Karpas-422 (cell line): Measurements from ENCODE around the gene ROR1. TPM values are rescaled to one million over a fixed set of nuclear protein-coding genes. Genes with fewer than 3 reads are reported as not detected.

Source experiments
- DNase-seq: peaks from one replicate; pipeline ENCODE4 v3.0.0-alpha.2; 2015
- H2AFZ ChIP-seq: fragments of 200-600 bp; sonication (generic); 2 replicates; pipeline ENCODE4 v1.6.1; 2014; ENCODE audit warnings: antibody characterized with exemption, low read length, mixed read lengths
- H3K27ac ChIP-seq: fragments of 200-600 bp; sonication (generic); 2 replicates; pipeline ENCODE4 v1.5.1; 2014; ENCODE audit warnings: mild to moderate bottlenecking, low read length, moderate library complexity
- H3K27me3 ChIP-seq: fragments of 200-600 bp; sonication (generic); 2 replicates; pipeline ENCODE4 v1.6.1; 2014; ENCODE audit warnings: low read length, mixed read lengths
- H3K36me3 ChIP-seq: fragments of 200-600 bp; sonication (generic); 2 replicates; pipeline ENCODE4 v1.6.1; 2014; ENCODE audit warnings: low read length, mixed read lengths; ENCODE audit not compliant: insufficient read depth
- H3K4me1 ChIP-seq: fragments of 200-600 bp; sonication (generic); 2 replicates; pipeline ENCODE4 v1.6.1; 2014; ENCODE audit warnings: mild to moderate bottlenecking, low read length, mixed read lengths
- H3K4me2 ChIP-seq: fragments of 200-600 bp; sonication (generic); 2 replicates; pipeline ENCODE4 v1.6.1; 2014; ENCODE audit warnings: low read length, low read depth, mild to moderate bottlenecking; ENCODE audit not compliant: poor library complexity, severe bottlenecking
- H3K4me3 ChIP-seq: fragments of 200-600 bp; sonication (generic); 2 replicates; pipeline ENCODE4 v1.5.1; 2014; ENCODE audit warnings: mild to moderate bottlenecking, antibody characterized with exemption, low read length, mixed read lengths
- H3K79me2 ChIP-seq: fragments of 200-600 bp; sonication (generic); 2 replicates; pipeline ENCODE4 v1.6.1; 2014; ENCODE audit warnings: mild to moderate bottlenecking, low read length, mixed read lengths
- H3K9ac ChIP-seq: fragments of 200-600 bp; sonication (generic); 2 replicates; pipeline ENCODE4 v1.6.0; 2014; ENCODE audit warnings: low read length
- H3K9me2 ChIP-seq: fragments of 200-600 bp; sonication (generic), shearing (Covaris generic); replicated peaks from 2 replicates; pipeline ENCODE4 v1.6.0; 2014; ENCODE audit warnings: mild to moderate bottlenecking, low read length, moderate library complexity; ENCODE audit not compliant: insufficient read depth
- H3K9me3 ChIP-seq: fragments of 300-700, 200-600 bp; sonication (generic); 2 replicates; pipeline ENCODE4 v1.6.1; 2014; ENCODE audit warnings: low read length, mixed read lengths
- H4K20me1 ChIP-seq: fragments of 200-600 bp; sonication (generic); 2 replicates; pipeline ENCODE4 v1.6.1; 2014; ENCODE audit warnings: mild to moderate bottlenecking, antibody characterized with exemption, low read length, low read depth; ENCODE audit not compliant: insufficient read depth
- total RNA-seq: library from RNA; depleted of rRNA; stranded (reverse); fragments of >200 nt; shearing (Covaris generic); gene quantifications from 2 replicates; pipeline ENCODE4 v1.2.3, GENCODE V29; 2014; ENCODE audit warnings: low replicate concordance

ROR1 gene
- total RNA-seq, 1 experiment from 2014 or later: not detected

DNA sequence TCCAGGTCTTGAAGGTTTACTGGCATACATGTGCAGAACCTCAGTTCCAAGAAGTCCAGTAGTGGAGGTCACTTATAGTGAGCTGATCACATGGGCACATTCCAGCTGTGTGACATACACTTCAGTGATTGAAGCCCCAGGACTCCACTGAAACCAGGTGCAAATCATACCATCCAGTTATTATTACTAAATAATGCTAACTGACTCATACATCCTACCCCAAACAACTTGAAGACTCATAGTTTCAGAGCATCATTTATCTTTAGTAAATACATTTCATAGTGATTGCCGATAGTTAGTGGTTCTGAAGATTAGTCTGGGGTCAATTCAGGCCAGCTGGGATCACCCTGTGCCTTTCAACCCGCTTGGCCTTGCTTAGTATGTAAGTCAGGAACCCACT lies 291.8 kb downstream of the ROR1 start:
- Histone ChIP-seq H3K4me1 (no peaks in the 10 kb centered on the region), H3K9me2 (no peaks in the 10 kb centered on the region), H3K79me2 (no peaks in the 10 kb centered on the region), H2AFZ (no peak overlapping the region), H3K27me3 (no peaks in the 10 kb centered on the region), H3K4me3 (no peak overlapping the region), H3K4me2 (no peak overlapping the region), H3K27ac (no peak overlapping the region), H3K36me3 (no peaks in the 10 kb centered on the region), H3K9me3 (no peaks in the 10 kb centered on the region), H4K20me1 (no peaks in the 10 kb centered on the region), H3K9ac (no peak overlapping the region)
- DNase-seq: no peak

DNA sequence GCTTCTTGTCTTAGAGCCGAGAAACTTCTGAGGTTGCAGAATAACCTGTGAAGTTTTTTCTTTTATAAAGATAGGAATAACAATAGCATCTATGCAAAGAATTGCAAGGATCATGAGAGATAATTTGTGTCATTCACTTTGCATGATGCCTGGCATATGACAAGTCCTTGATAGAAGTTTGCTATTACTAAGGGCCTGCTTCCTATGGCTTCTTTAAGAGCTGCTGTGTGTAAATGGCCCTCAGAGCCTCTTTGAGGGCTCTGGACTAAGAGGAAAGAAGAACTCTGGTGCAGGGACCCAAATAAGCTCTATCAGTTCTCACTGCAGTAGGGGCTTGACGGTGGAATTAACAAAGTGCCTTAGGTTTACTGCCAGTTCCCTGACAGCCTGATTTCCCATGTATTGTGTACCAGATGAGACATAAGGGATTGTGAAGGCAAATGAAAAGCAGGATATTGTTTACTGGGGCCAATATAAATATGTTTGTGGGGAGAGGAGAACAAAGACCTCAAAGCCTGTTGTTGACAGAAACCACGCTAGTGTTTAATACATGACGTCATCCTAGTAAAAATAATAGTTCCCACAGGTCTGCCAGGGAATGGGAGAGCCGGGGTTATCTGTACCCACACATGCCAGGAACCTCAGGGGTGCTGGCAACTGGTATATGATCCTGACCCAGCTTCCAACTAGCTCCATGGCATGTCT lies 298.4 kb downstream of the ROR1 start:
- H3K79me2 ChIP-seq: no peaks in the 10 kb centered on the region

DNA sequence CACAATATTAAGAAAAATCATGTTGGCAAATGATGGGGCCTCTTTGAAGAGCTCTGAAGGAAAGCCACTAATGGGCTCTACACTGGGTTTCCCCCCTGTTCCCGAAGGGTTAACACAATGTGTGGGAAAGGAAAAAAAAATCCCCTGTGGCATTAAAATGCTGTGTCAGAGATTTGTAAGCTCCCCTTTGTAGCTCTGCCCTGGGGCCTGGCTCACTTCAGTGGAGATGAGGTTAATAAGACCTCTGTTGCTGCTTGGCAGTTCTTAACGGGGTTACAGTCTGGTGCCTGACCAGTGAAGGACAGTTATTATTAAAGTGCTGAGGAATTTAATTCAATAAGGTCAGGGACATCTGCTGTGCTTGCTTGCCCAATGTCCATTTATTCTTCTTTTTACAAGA lies 299.9 kb downstream of the ROR1 start:
- Histone ChIP-seq H3K4me2 (no peak overlapping the region), H3K36me3 (no peaks in the 10 kb centered on the region), H3K4me3 (no peak overlapping the region), H4K20me1 (no peaks in the 10 kb centered on the region), H3K9me3 (no peaks in the 10 kb centered on the region), H3K4me1 (no peaks in the 10 kb centered on the region), H3K9me2 (no peaks in the 10 kb centered on the region), H3K9ac (no peak overlapping the region), H3K79me2 (no peaks in the 10 kb centered on the region), H3K27me3 (no peaks in the 10 kb centered on the region), H3K27ac (no peak overlapping the region), H2AFZ (no peak overlapping the region)
- no peak for DNase-seq

More for the DNA sequence above, 298.4 kb downstream of the ROR1 start:
- H3K9me2 ChIP-seq: no peaks in the 10 kb centered on the region
- no peaks in the 10 kb centered on the region for H4K20me1 ChIP-seq
- no peak overlapping the region for H3K4me3 ChIP-seq
- no peak overlapping the region for H3K27ac ChIP-seq
- no peak overlapping the region for H3K4me2 ChIP-seq
- H3K9me3 ChIP-seq: no peaks in the 10 kb centered on the region
- H2AFZ ChIP-seq: no peak overlapping the region
- H3K9ac ChIP-seq: no peak overlapping the region
- no peak for DNase-seq
- H3K36me3 ChIP-seq: no peaks in the 10 kb centered on the region
- no peaks in the 10 kb centered on the region for H3K4me1 ChIP-seq
- H3K27me3 ChIP-seq: no peaks in the 10 kb centered on the region

DNA sequence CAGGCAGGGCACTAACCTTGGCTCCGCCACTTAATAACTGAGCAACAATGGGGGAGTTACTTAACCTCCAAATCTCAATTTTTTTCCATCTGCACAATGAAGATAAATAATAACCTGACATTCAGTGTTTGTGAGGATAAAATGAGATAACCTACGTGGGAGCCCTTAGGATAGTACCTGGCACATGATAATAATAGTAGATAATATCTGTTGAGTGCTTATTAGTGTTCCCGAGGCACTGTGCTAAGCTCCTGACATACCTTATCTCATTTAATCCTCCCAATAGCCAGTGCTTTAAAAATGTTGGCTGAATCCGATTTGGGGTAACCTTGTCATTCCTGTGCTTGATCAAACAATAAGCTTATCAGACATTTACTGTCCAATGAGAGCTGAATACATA lies 300.9 kb downstream of the ROR1 start:
- H3K36me3 ChIP-seq: no peaks in the 10 kb centered on the region
- H2AFZ ChIP-seq: no peak overlapping the region
- H3K4me1 ChIP-seq: no peaks in the 10 kb centered on the region
- H3K4me3 ChIP-seq: no peak overlapping the region
- H3K9ac ChIP-seq: no peak overlapping the region
- H3K79me2 ChIP-seq: no peaks in the 10 kb centered on the region
- DNase-seq: no peak
- no peak overlapping the region for H3K4me2 ChIP-seq
- no peak overlapping the region for H3K27ac ChIP-seq
- H3K27me3 ChIP-seq: no peaks in the 10 kb centered on the region
- H3K9me2 ChIP-seq: no peaks in the 10 kb centered on the region
- no peaks in the 10 kb centered on the region for H4K20me1 ChIP-seq
- H3K9me3 ChIP-seq: no peaks in the 10 kb centered on the region

DNA sequence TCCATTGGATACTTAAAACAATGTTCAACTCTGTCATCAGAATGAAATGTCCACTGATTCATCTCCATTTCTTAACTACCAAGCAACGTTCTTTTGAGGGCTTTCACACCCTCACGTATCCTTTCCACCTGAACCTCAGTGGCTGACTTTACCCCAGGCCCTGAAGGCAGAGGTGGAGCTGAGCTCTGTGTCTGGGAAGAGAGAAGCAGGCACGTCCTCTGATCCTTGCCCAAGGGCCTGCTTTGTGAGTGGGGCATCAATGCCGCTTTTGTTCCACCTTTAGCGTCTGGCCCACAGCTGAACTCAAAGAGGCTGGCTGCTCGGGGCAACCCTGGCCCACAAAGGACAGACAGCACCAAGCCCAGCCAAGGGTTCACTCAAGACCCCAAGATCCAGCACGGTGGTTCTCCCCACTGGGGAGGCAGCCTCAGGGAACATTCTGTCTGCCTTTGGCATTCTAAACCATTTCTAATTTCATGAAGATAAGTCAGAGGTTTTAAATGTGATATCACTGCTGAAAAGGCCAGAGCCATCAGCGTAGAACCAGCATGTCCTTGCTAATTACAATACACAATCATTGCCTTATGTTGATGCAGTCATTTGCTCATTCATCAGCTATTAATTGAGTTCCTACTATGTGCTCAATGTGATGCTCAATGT lies 303.6 kb downstream of the ROR1 start:
- H3K4me2 ChIP-seq: no peak overlapping the region
- no peak for DNase-seq
- no peaks in the 10 kb centered on the region for H3K27me3 ChIP-seq
- no peaks in the 10 kb centered on the region for H3K9me3 ChIP-seq
- no peaks in the 10 kb centered on the region for H3K4me1 ChIP-seq
- H3K36me3 ChIP-seq: no peaks in the 10 kb centered on the region
- no peak overlapping the region for H3K4me3 ChIP-seq
- H3K79me2 ChIP-seq: no peaks in the 10 kb centered on the region
- H3K27ac ChIP-seq: no peak overlapping the region
- no peaks in the 10 kb centered on the region for H3K9me2 ChIP-seq
- H2AFZ ChIP-seq: no peak overlapping the region
- H4K20me1 ChIP-seq: no peaks in the 10 kb centered on the region
- no peak overlapping the region for H3K9ac ChIP-seq

DNA sequence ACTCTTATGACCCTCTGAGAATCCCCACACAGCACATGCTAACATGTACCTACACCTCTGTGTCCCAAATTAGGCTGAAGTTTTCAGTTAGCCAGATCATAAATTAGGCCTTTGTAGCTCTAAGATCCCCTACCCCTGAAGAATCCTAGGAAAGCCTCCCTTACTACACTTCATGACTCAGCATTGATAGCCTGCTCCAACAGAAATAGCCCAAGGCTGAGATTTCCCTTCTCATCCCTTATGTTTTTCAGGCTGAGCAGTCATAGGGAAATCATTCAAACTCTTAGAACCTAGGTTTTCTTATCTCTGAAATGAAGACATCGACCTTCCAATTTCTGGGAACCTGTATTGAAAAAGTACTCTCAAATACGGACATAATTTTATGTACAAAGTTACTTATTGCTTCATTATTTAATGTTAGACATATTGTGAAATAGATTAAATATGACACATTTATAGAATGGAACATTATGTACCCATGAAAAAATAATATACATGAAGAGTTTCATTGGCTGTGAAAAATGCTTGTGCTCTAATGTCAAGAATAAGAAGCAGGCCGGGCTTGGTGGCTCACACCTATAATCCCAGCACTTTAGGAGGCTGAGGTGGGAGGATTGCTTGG lies 307.2 kb downstream of the ROR1 start:
- no peaks in the 10 kb centered on the region for H4K20me1 ChIP-seq
- no peaks in the 10 kb centered on the region for H3K36me3 ChIP-seq
- no peaks in the 10 kb centered on the region for H3K9me3 ChIP-seq
- no peak overlapping the region for H3K27ac ChIP-seq
- H3K4me1 ChIP-seq: no peaks in the 10 kb centered on the region
- H2AFZ ChIP-seq: no peak overlapping the region
- H3K79me2 ChIP-seq: no peaks in the 10 kb centered on the region
- DNase-seq: no peak
- no peak overlapping the region for H3K4me2 ChIP-seq
- H3K9me2 ChIP-seq: no peaks in the 10 kb centered on the region
- no peak overlapping the region for H3K4me3 ChIP-seq
- no peaks in the 10 kb centered on the region for H3K27me3 ChIP-seq
- H3K9ac ChIP-seq: no peak overlapping the region

DNA sequence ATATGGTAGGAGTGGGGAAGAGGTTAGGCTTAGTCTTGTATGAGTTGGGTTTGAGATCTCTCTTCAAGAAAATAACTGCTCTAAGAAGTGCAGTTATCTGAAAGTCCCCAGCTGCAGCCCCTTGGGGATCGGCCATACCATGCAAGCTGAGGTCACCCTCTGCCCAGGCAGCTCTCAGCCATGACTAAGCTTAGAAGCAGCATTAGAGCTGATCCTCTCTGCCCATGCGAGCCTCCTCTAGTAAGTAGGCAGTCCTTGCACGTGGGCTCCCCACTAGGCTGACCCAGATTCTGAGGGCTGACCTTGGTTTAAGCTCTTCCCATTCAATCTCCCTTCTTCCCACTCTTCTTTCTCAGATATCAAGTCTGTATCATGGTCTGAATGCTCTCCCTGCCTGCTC lies 308.6 kb downstream of the ROR1 start:
- H3K79me2 ChIP-seq: no peaks in the 10 kb centered on the region
- no peaks in the 10 kb centered on the region for H4K20me1 ChIP-seq
- DNase-seq: no peak
- no peaks in the 10 kb centered on the region for H3K36me3 ChIP-seq
- H3K4me3 ChIP-seq: no peak overlapping the region
- no peak overlapping the region for H3K9ac ChIP-seq
- no peaks in the 10 kb centered on the region for H3K9me3 ChIP-seq
- no peak overlapping the region for H3K27ac ChIP-seq
- no peak overlapping the region for H3K4me2 ChIP-seq
- H3K27me3 ChIP-seq: no peaks in the 10 kb centered on the region
- no peaks in the 10 kb centered on the region for H3K9me2 ChIP-seq
- H3K4me1 ChIP-seq: no peaks in the 10 kb centered on the region
- no peak overlapping the region for H2AFZ ChIP-seq

DNA sequence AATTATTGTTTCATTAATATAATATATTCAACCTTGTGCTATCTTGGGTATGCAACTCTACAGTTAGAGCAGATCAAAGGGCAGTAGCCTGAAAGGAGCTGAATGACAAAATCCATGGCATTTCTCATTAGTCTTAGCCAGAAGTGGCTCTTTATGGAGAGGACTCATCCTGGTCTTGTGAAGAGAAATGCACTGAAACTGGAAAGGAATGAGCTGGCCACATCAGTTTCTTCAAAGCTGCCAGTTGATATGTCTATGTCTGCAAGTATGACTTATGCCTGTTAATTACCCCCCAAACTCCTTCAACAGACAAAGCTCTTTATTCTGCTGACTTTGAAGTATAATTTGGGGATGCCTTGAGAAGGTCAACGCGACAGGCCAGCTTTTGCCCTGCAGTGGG lies 310.6 kb downstream of the ROR1 start:
- Histone ChIP-seq H3K9ac (no peak overlapping the region), H3K27me3 (no peaks in the 10 kb centered on the region), H3K36me3 (no peaks in the 10 kb centered on the region), H3K4me3 (no peak overlapping the region), H3K9me2 (no peaks in the 10 kb centered on the region), H3K27ac (no peak overlapping the region), H3K4me2 (no peak overlapping the region), H4K20me1 (no peaks in the 10 kb centered on the region), H3K4me1 (no peaks in the 10 kb centered on the region), H3K79me2 (no peaks in the 10 kb centered on the region), H2AFZ (no peak overlapping the region), H3K9me3 (no peaks in the 10 kb centered on the region)
- no peak for DNase-seq
